ENCODE measurements around the gene EXOC2.

EXOC2 gene

DNA sequence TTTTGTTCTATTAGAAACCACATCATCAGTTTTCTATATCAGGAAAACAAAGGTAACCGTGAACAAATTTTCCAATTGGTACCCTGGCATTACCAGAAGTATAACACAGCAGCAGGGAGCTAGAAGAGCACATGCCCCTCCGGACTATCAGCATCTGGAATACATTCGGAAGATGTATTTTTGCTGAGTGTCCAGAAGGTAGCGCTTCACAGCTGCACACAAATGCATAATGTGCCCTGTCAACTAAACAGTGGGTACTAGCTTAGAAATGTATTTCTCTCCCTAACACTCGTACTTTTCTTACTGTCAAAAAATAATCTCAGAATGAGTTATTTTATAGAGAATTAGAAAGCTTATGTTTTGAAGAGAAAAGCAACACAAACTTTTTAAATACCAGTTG, 113.6 kb downstream of the EXOC2 start:
- Histone ChIP-seq H2AFZ (ENCODE audit: low read length) (no peak overlapping the region), H3K27me3 (ENCODE audit: control insufficient read depth in 3 of 3, insufficient read depth in 3 of 3, low read depth in 1 of 3, low read length in 3 of 3) (no peaks in the 10 kb centered on the region), H2BK120ac (ENCODE audit: low read depth, low read length) (no peak overlapping the region), H2BK15ac (ENCODE audit: low read length) (no peak overlapping the region), H2BK12ac (ENCODE audit: low read length) (no peak overlapping the region), H3K18ac (ENCODE audit: low read length) (no peak overlapping the region), H3K4me1 (ENCODE audit: control insufficient read depth in 2 of 2, insufficient read depth in 1 of 2, low read depth in 1 of 2, low read length in 2 of 2) (peaks cover 5 to 22% of the 10 kb centered on the region in 2 donors), H3K14ac (ENCODE audit: low read length) (no peak overlapping the region), H3K9ac (ENCODE audit: low read depth, low read length, poor library complexity) (no peak overlapping the region), H2BK5ac (ENCODE audit: low read length) (no peak overlapping the region), H3K23ac (ENCODE audit: low read depth, low read length, poor library complexity) (no peak overlapping the region), H3K79me1 (ENCODE audit: low read depth, low read length) (no peaks in the 10 kb centered on the region), H3K9me3 (replicated peaks in 1 of 2; ENCODE audit: control insufficient read depth in 2 of 2, insufficient read depth in 1 of 2, low read depth in 1 of 2, low read length in 2 of 2) (peaks cover 2 to 14% of the 10 kb centered on the region in 2 donors), H3K4me3 (ENCODE audit: low read length in 2 of 2) (no peak overlapping the region), H3K27ac (replicated peaks; ENCODE audit: low read length) (no peak overlapping the region), H3K4me2 (ENCODE audit: insufficient read depth, low read length, poor library complexity, severe bottlenecking) (no peak overlapping the region), H4K8ac (ENCODE audit: low read depth, low read length) (no peak overlapping the region), H3K4ac (ENCODE audit: low read length) (no peak overlapping the region), H2AK5ac (ENCODE audit: low read depth, low read length) (no peak overlapping the region), H4K91ac (ENCODE audit: low read depth, low read length, poor library complexity) (no peak overlapping the region), H3K36me3 (replicated peaks in 1 of 2; ENCODE audit: control insufficient read depth in 2 of 2, insufficient read depth in 2 of 2, low read length in 2 of 2) (peaks cover 0 to 11% of the 10 kb centered on the region in 2 donors)
- DNase-seq (ENCODE audit: low spot score): no peak
- WGBS, 2 donors (ENCODE audit: extremely low coverage in 2 of 2, insufficient read length in 2 of 2, insufficient replicate concordance in 1 of 2): no CpG with 5 or more reads among the region's 5 CpGs

GRCh38 chr6:572596-573265, 120.2 kb downstream of the EXOC2 start:
- WGBS, 2 donors (ENCODE audit: extremely low coverage in 2 of 2, insufficient read length in 2 of 2, insufficient replicate concordance in 1 of 2): no CpG with 5 or more reads among the region's 16 CpGs

DNA sequence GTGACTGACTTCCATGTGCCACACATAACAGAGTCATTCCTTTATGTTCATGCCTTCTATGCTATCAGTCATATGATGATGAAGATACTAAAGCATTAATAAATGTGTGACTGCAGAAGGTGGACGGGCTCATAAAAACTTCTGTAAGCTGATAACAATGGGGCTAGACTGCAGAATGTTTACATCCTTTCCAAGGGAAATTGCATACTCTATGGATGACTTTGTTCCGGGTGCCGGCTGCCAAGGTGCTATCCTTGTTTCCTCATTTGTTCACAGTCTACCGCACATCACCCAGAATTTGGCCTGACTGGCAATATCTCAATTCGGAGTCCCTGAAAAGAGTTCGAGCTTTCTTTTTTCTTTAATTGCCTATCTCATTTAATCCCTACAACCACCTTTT, 121.0 kb downstream of the EXOC2 start:
- no peak overlapping the region for H3K4me3 ChIP-seq (ENCODE audit: low read length in 2 of 2)
- no peak overlapping the region for H2AFZ ChIP-seq (ENCODE audit: low read length)
- H2BK120ac ChIP-seq (ENCODE audit: low read depth, low read length): no peak overlapping the region
- no peak overlapping the region for H3K27ac ChIP-seq (replicated peaks; ENCODE audit: low read length)
- H4K91ac ChIP-seq (ENCODE audit: low read depth, low read length, poor library complexity): no peak overlapping the region
- no peak overlapping the region for H2BK15ac ChIP-seq (ENCODE audit: low read length)
- no peak overlapping the region for H3K4ac ChIP-seq (ENCODE audit: low read length)
- no peak for DNase-seq (ENCODE audit: low spot score)
- H3K27me3 ChIP-seq (ENCODE audit: control insufficient read depth in 3 of 3, insufficient read depth in 3 of 3, low read depth in 1 of 3, low read length in 3 of 3): no peaks in the 10 kb centered on the region
- H4K8ac ChIP-seq (ENCODE audit: low read depth, low read length): no peak overlapping the region
- no peak overlapping the region for H2AK5ac ChIP-seq (ENCODE audit: low read depth, low read length)
- peaks cover 4 to 50% of the 10 kb centered on the region in 2 donors for H3K36me3 ChIP-seq (replicated peaks in 1 of 2; ENCODE audit: control insufficient read depth in 2 of 2, insufficient read depth in 2 of 2, low read length in 2 of 2)
- H3K9ac ChIP-seq (ENCODE audit: low read depth, low read length, poor library complexity): no peak overlapping the region
- no peak overlapping the region for H2BK12ac ChIP-seq (ENCODE audit: low read length)
- H2BK5ac ChIP-seq (ENCODE audit: low read length): no peak overlapping the region
- H3K9me3 ChIP-seq (replicated peaks in 1 of 2; ENCODE audit: control insufficient read depth in 2 of 2, insufficient read depth in 1 of 2, low read depth in 1 of 2, low read length in 2 of 2): peaks cover 3 to 19% of the 10 kb centered on the region in 2 donors
- H3K79me1 ChIP-seq (ENCODE audit: low read depth, low read length): peaks cover 1% of the 10 kb centered on the region
- H3K14ac ChIP-seq (ENCODE audit: low read length): no peak overlapping the region
- H3K18ac ChIP-seq (ENCODE audit: low read length): no peak overlapping the region
- WGBS, 2 donors (ENCODE audit: extremely low coverage in 2 of 2, insufficient read length in 2 of 2, insufficient replicate concordance in 1 of 2): no CpG with 5 or more reads among the region's 6 CpGs
- no peak overlapping the region for H3K23ac ChIP-seq (ENCODE audit: low read depth, low read length, poor library complexity)
- no peaks in the 10 kb centered on the region for H3K4me1 ChIP-seq (ENCODE audit: control insufficient read depth in 2 of 2, insufficient read depth in 1 of 2, low read depth in 1 of 2, low read length in 2 of 2)
- H3K4me2 ChIP-seq (ENCODE audit: insufficient read depth, low read length, poor library complexity, severe bottlenecking): no peak overlapping the region

More at GRCh38 chr6:572596-573265, 120.2 kb downstream of the EXOC2 start:
- H2BK120ac ChIP-seq (ENCODE audit: low read depth, low read length): no peak overlapping the region
- peaks cover 2 to 46% of the 10 kb centered on the region in 2 donors for H3K36me3 ChIP-seq (replicated peaks in 1 of 2; ENCODE audit: control insufficient read depth in 2 of 2, insufficient read depth in 2 of 2, low read length in 2 of 2)
- no peak overlapping the region for H3K4me3 ChIP-seq (ENCODE audit: low read length in 2 of 2)
- H3K27ac ChIP-seq (replicated peaks; ENCODE audit: low read length): no peak overlapping the region
- no peaks in the 10 kb centered on the region for H3K27me3 ChIP-seq (ENCODE audit: control insufficient read depth in 3 of 3, insufficient read depth in 3 of 3, low read depth in 1 of 3, low read length in 3 of 3)
- H3K14ac ChIP-seq (ENCODE audit: low read length): no peak overlapping the region
- no peak overlapping the region for H2AK5ac ChIP-seq (ENCODE audit: low read depth, low read length)
- H3K4me2 ChIP-seq (ENCODE audit: insufficient read depth, low read length, poor library complexity, severe bottlenecking): no peak overlapping the region
- DNase-seq (ENCODE audit: low spot score): no peak
- peak overlapping the region; percentile 80 for H3K18ac ChIP-seq (ENCODE audit: low read length)
- no peak overlapping the region for H2BK5ac ChIP-seq (ENCODE audit: low read length)
- no peak overlapping the region for H4K8ac ChIP-seq (ENCODE audit: low read depth, low read length)
- peaks cover 1% of the 10 kb centered on the region for H3K79me1 ChIP-seq (ENCODE audit: low read depth, low read length)
- no peak overlapping the region for H2BK15ac ChIP-seq (ENCODE audit: low read length)
- H4K91ac ChIP-seq (ENCODE audit: low read depth, low read length, poor library complexity): no peak overlapping the region
- no peak overlapping the region for H2BK12ac ChIP-seq (ENCODE audit: low read length)
- peaks cover 3 to 19% of the 10 kb centered on the region in 2 donors for H3K9me3 ChIP-seq (replicated peaks in 1 of 2; ENCODE audit: control insufficient read depth in 2 of 2, insufficient read depth in 1 of 2, low read depth in 1 of 2, low read length in 2 of 2)
- no peak overlapping the region for H2AFZ ChIP-seq (ENCODE audit: low read length)
- H3K23ac ChIP-seq (ENCODE audit: low read depth, low read length, poor library complexity): peak overlapping the region; percentile 49
- no peak overlapping the region for H3K4ac ChIP-seq (ENCODE audit: low read length)
- no peak overlapping the region for H3K9ac ChIP-seq (ENCODE audit: low read depth, low read length, poor library complexity)
- no peaks in the 10 kb centered on the region for H3K4me1 ChIP-seq (ENCODE audit: control insufficient read depth in 2 of 2, insufficient read depth in 1 of 2, low read depth in 1 of 2, low read length in 2 of 2)

DNA sequence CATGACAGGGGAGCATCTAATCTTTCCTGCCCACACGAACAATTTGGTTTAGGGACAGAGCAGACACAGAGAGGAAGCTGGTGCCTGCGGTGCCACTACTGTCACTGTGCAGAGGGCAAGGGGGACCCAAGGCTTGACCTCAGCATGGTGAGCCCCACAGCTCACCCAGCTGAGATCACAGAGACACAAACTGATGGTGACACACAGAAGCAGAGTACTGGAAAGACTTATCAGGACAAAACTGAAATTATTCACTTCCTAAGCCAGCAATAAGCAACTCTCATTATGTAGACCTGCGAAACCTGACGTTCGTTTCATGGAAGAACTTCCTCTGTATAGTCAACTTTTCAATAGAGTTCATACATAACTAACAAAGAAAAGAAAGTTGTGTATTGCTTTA, 122.1 kb downstream of the EXOC2 start:
- H3K9ac ChIP-seq (ENCODE audit: low read depth, low read length, poor library complexity): no peak overlapping the region
- no peak for DNase-seq (ENCODE audit: low spot score)
- no peak overlapping the region for H3K4ac ChIP-seq (ENCODE audit: low read length)
- no peak overlapping the region for H2BK15ac ChIP-seq (ENCODE audit: low read length)
- no peak overlapping the region for H2AK5ac ChIP-seq (ENCODE audit: low read depth, low read length)
- peaks cover 2 to 19% of the 10 kb centered on the region in 2 donors for H3K9me3 ChIP-seq (replicated peaks in 1 of 2; ENCODE audit: control insufficient read depth in 2 of 2, insufficient read depth in 1 of 2, low read depth in 1 of 2, low read length in 2 of 2)
- no peak overlapping the region for H2AFZ ChIP-seq (ENCODE audit: low read length)
- no peak overlapping the region for H3K23ac ChIP-seq (ENCODE audit: low read depth, low read length, poor library complexity)
- peaks cover 1% of the 10 kb centered on the region for H3K79me1 ChIP-seq (ENCODE audit: low read depth, low read length)
- H3K4me1 ChIP-seq (ENCODE audit: control insufficient read depth in 2 of 2, insufficient read depth in 1 of 2, low read depth in 1 of 2, low read length in 2 of 2): no peaks in the 10 kb centered on the region
- H4K91ac ChIP-seq (ENCODE audit: low read depth, low read length, poor library complexity): no peak overlapping the region
- H3K4me2 ChIP-seq (ENCODE audit: insufficient read depth, low read length, poor library complexity, severe bottlenecking): no peak overlapping the region
- H3K27ac ChIP-seq (replicated peaks; ENCODE audit: low read length): no peak overlapping the region
- WGBS, 2 donors (ENCODE audit: extremely low coverage in 2 of 2, insufficient read length in 2 of 2, insufficient replicate concordance in 1 of 2): no CpG with 5 or more reads among the region's 5 CpGs
- no peak overlapping the region for H2BK5ac ChIP-seq (ENCODE audit: low read length)
- H2BK120ac ChIP-seq (ENCODE audit: low read depth, low read length): no peak overlapping the region
- H3K18ac ChIP-seq (ENCODE audit: low read length): no peak overlapping the region
- H3K27me3 ChIP-seq (ENCODE audit: control insufficient read depth in 3 of 3, insufficient read depth in 3 of 3, low read depth in 1 of 3, low read length in 3 of 3): no peaks in the 10 kb centered on the region
- no peak overlapping the region for H4K8ac ChIP-seq (ENCODE audit: low read depth, low read length)
- no peak overlapping the region for H3K4me3 ChIP-seq (ENCODE audit: low read length in 2 of 2)
- no peak overlapping the region for H2BK12ac ChIP-seq (ENCODE audit: low read length)
- no peak overlapping the region for H3K14ac ChIP-seq (ENCODE audit: low read length)
- peaks cover 4 to 46% of the 10 kb centered on the region in 2 donors for H3K36me3 ChIP-seq (replicated peaks in 1 of 2; ENCODE audit: control insufficient read depth in 2 of 2, insufficient read depth in 2 of 2, low read length in 2 of 2)
